ENCODE data around the gene LAMTOR4.
"Not testable (repeated sequence)": the region's sequence is repeated elsewhere in the genome, so short reads cannot be mapped to it uniquely, and the experiment has no call there.

LAMTOR4 gene

GRCh38 chr7:100122568-100122967 is 26.1 kb upstream of the LAMTOR4 start:
- DNase-seq (ENCODE audit: low read depth): no peak

GRCh38 chr7:100124301-100125230 is 24.2 kb upstream of the LAMTOR4 start:
- no peak for DNase-seq (ENCODE audit: low read depth)

GRCh38 chr7:100126239-100126930 is 22.3 kb upstream of the LAMTOR4 start:
- no peak for DNase-seq (ENCODE audit: low read depth)

GRCh38 chr7:100126931-100127865 is 21.5 kb upstream of the LAMTOR4 start, which contains the start of gene MBLAC1:
Gene MBLAC1 (plus strand): TSS chr7:100126967. CDS start chr7:100127396, 429 bp downstream.
- peak; percentile 91 for DNase-seq (ENCODE audit: low read depth)

GRCh38 chr7:100127866-100128636 is 20.7 kb upstream of the LAMTOR4 start:
- DNase-seq (ENCODE audit: low read depth): no peak

GRCh38 chr7:100128637-100128963 is 20.1 kb upstream of the LAMTOR4 start:
- no peak for DNase-seq (ENCODE audit: low read depth)

GRCh38 chr7:100130220-100130607 is 18.5 kb upstream of the LAMTOR4 start:
- not testable (repeated sequence) for DNase-seq (ENCODE audit: low read depth)

- peak; percentile 26 for DNase-seq (ENCODE audit: low read depth)
Observed at GRCh38 chr7:100130608-100131453, 17.9 kb upstream of the LAMTOR4 start.

- no peak for DNase-seq (ENCODE audit: low read depth)
Observed at GRCh38 chr7:100132126-100132525, 16.6 kb upstream of the LAMTOR4 start.

- peak; percentile 62 for DNase-seq (ENCODE audit: low read depth)
Observed at GRCh38 chr7:100132697-100133151, 16.0 kb upstream of the LAMTOR4 start.

GRCh38 chr7:100137851-100138760 is 10.6 kb upstream of the LAMTOR4 start:
- no peak for DNase-seq (ENCODE audit: low read depth)

GRCh38 chr7:100141555-100141949 is 7.2 kb upstream of the LAMTOR4 start:
- no peak for DNase-seq (ENCODE audit: low read depth)

- DNase-seq (ENCODE audit: low read depth): no peak
Observed at GRCh38 chr7:100142461-100142860, 6.3 kb upstream of the LAMTOR4 start.

- peak; percentile 97 for DNase-seq (ENCODE audit: low read depth)
Observed at GRCh38 chr7:100146350-100146749, 2.4 kb upstream of the LAMTOR4 start.

GRCh38 chr7:100147278-100147677 is 1.4 kb upstream of the LAMTOR4 start:
- no peak for DNase-seq (ENCODE audit: low read depth)

- no peak for DNase-seq (ENCODE audit: low read depth)
Observed at GRCh38 chr7:100148225-100148558, 526 bp upstream of the LAMTOR4 start.

GRCh38 chr7:100152404-100152803 is 3.7 kb downstream of the LAMTOR4 start:
- no peak for DNase-seq (ENCODE audit: low read depth)

- DNase-seq (ENCODE audit: low read depth): no peak
Observed at GRCh38 chr7:100152937-100153666, 4.4 kb downstream of the LAMTOR4 start.

All from amniotic epithelial cell (primary cell).